B cell (primary cell): ENCODE data around the gene PPP2R5C. TPM values are rescaled to one million over a fixed set of nuclear protein-coding genes. Genes with fewer than 3 reads are reported as not detected.

Experiments used
- ATAC-seq: fragments of 200-7000 bp; cut with Tn5 transposase; one replicate; pipeline ENCODE4 v1.10.0; 2021; ENCODE audit warnings: low read depth, mild to moderate bottlenecking, moderate number of reproducible peaks, moderate library complexity
- CTCF ChIA-PET: fragments of 350-600 bp; sonication (Branson Sonifier 250); formaldehyde crosslinking; loops from one replicate; lab custom pipeline; 2021; ENCODE audit warnings: antibody characterized with exemption, inconsistent platforms; lab: Charles Lee
- POLR2A ChIA-PET: fragments of 350-600 bp; sonication (Branson Sonifier 250); formaldehyde crosslinking; loops from one replicate; lab custom pipeline; 2021; ENCODE audit warnings: antibody characterized with exemption; lab: Charles Lee
- DNase-seq: peaks from one replicate; pipeline ENCODE4 v3.0.0; 2013
- H2AFZ ChIP-seq: 2 replicates; pipeline ENCODE4 v1.6.1; 2012; ENCODE audit warnings: mild to moderate bottlenecking, low read depth, low read length; ENCODE audit not compliant: insufficient read depth, poor library complexity, severe bottlenecking
- H3K27ac ChIP-seq, 2 donors: 1 replicate in 1 of 2; 2 replicates in 1 of 2; pipeline ENCODE4 v1.5.1; 2012 to 2013; ENCODE audit warnings: low read length in 2 of 2, mild to moderate bottlenecking in 2 of 2, moderate library complexity in 1 of 2
- H3K27me3 ChIP-seq, 4 experiments: fragments of 200-600 bp in 1 of 4; sonication (generic) in 1 of 4; replicated peaks in 1 of 4; 1 replicate in 2 of 4; 2 replicates in 2 of 4; pipeline versions ENCODE4 v1.6.1 to v1.7.0; 2013 to 2016; ENCODE audit warnings: low read length in 3 of 4, mild to moderate bottlenecking in 2 of 4, mixed read lengths in 1 of 4, moderate library complexity in 1 of 4; ENCODE audit not compliant: insufficient read depth in 4 of 4, control insufficient read depth in 3 of 4; ENCODE audit errors: control extremely low read depth in 1 of 4
- H3K36me3 ChIP-seq, 2 experiments: replicated peaks in 1 of 2; 1 replicate in 1 of 2; 2 replicates in 1 of 2; pipeline versions ENCODE4 v1.6.1 to v1.7.1; 2013; ENCODE audit warnings: low read length in 1 of 2; ENCODE audit not compliant: insufficient read depth in 2 of 2, control insufficient read depth in 1 of 2; ENCODE audit errors: control extremely low read depth in 1 of 2, extremely low read depth in 1 of 2
- H3K4me1 ChIP-seq, 2 donors: fragments of 200-600 bp in 1 of 2; sonication (generic) in 1 of 2; 1 replicate in 1 of 2; 2 replicates in 1 of 2; pipeline versions ENCODE4 v1.5.1 to v1.6.1; 2013 to 2017; ENCODE audit warnings: low read length in 2 of 2; ENCODE audit not compliant: control insufficient read depth in 2 of 2, insufficient read depth in 2 of 2
- H3K4me2 ChIP-seq: replicated peaks from 2 replicates; pipeline ENCODE3; 2012; ENCODE audit warnings: mild to moderate bottlenecking, low read depth, low read length; ENCODE audit not compliant: poor library complexity, severe bottlenecking
- H3K4me3 ChIP-seq, 5 experiments: fragments of 200-600 bp in 1 of 5; sonication (generic) in 1 of 5; 1 replicate in 3 of 5; 2 replicates in 2 of 5; pipeline versions ENCODE4 v1.5.1 to v1.7.0; 2011 to 2016; ENCODE audit warnings: low read length in 4 of 5, mild to moderate bottlenecking in 4 of 5, low read depth in 2 of 5, control low read depth in 1 of 5, moderate library complexity in 1 of 5; ENCODE audit not compliant: insufficient read depth in 1 of 5; ENCODE audit errors: control extremely low read depth in 1 of 5, extremely low read depth in 1 of 5
- H3K79me2 ChIP-seq: fragments of 200-600 bp; sonication (generic); one replicate; pipeline ENCODE4 v1.6.0; 2016; ENCODE audit warnings: low read length; ENCODE audit not compliant: control insufficient read depth, insufficient read depth
- H3K9ac ChIP-seq: fragments of 200-600 bp; sonication (generic); 2 replicates; pipeline ENCODE4 v1.6.1; 2017; ENCODE audit warnings: mild to moderate bottlenecking, low read length, moderate library complexity
- H3K9me3 ChIP-seq, 3 donors: one replicate each; pipeline versions ENCODE4 v1.6.1 to v1.7.1; 2013; ENCODE audit warnings: low read length in 2 of 3; ENCODE audit not compliant: control insufficient read depth in 2 of 3, insufficient read depth in 1 of 3; ENCODE audit errors: control extremely low read depth in 1 of 3
- H4K20me1 ChIP-seq: 2 replicates; pipeline ENCODE4 v1.6.0; 2012; ENCODE audit warnings: mild to moderate bottlenecking, low read length; ENCODE audit not compliant: insufficient read depth, control insufficient read depth, poor library complexity, severe bottlenecking
- H3K27ac Mint-ChIP-seq: one replicate; pipeline ENCODE4 v1.8.0; 2021; ENCODE audit warnings: mixed read lengths
- H3K27me3 Mint-ChIP-seq: one replicate; pipeline ENCODE4 v1.8.0; 2021; ENCODE audit warnings: mixed read lengths
- H3K4me1 Mint-ChIP-seq: one replicate; pipeline ENCODE4 v1.8.0; 2021; ENCODE audit warnings: mixed read lengths
- H3K4me3 Mint-ChIP-seq: one replicate; pipeline ENCODE4 v1.8.0; 2021; ENCODE audit warnings: mixed read lengths
- H3K9me3 Mint-ChIP-seq: one replicate; pipeline ENCODE4 v1.8.0; 2022; ENCODE audit warnings: mixed read lengths; ENCODE audit not compliant: insufficient read depth
- EZH2 ChIP-seq: IDR thresholded peaks from 2 replicates; pipeline ENCODE4 v1.6.1; 2012; ENCODE audit warnings: borderline replicate concordance, low read depth, mild to moderate bottlenecking, moderate library complexity, low read length; ENCODE audit not compliant: insufficient read depth, poor library complexity, severe bottlenecking
- WGBS: methylation state at CpG from one replicate; pipeline ENCODE4 v1.1.5; 2013; ENCODE audit warnings: missing lambda C conversion rate; ENCODE audit not compliant: insufficient coverage; 5-methylcytosine and 5-hydroxymethylcytosine counted together
- intact Hi-C: fragments of 100-400 bp; cut with micrococcal nuclease; formaldehyde crosslinking; loops from one replicate; pipeline ENCODE4 v1.10.0; 2022
- polyA plus RNA-seq: library from polyadenylated mRNA; depleted of rRNA; stranded (reverse); fragments of >200 nt; gene quantifications from 2 replicates; pipeline ENCODE4 v1.2.3, GENCODE V29; 2012
- total RNA-seq, 2 donors: library from RNA; stranded (reverse); fragments of 120-200 nt in 1 of 2; gene quantifications; 1 replicate in 1 of 2; 2 replicates in 1 of 2; pipeline versions ENCODE4 v1.2.3 to v1.2.4, GENCODE V29; 2013 to 2022
- TF ChIP-seq, protein P1 (sequence below): fragments of 200-600 bp; IDR thresholded peaks from one replicate; pipeline ENCODE4 v1.8.0; 2022; ENCODE audit warnings: antibody characterized with exemption, mild to moderate bottlenecking

PPP2R5C gene
- total and polyA plus RNA-seq, 2 donors (not counting 1 experiment from before 2014, with no cell fraction given), result 91.7 to 330 TPM

GRCh38 chr14:101735453-101735852, 26.1 kb upstream of the PPP2R5C start:
- ChIA-PET CTCF (interaction anchor here (0.7 to 1.8 kb wide), 3 partner anchors 19 to 362 kb away, joined by 3 to 6 read pairs (median 4); no protein-coding TSS in a partner anchor), POLR2A (no interaction called here)
- H3K9ac ChIP-seq, result no peak overlapping the region
- 86% methylated on average over 6 of the region's 7 CpGs for WGBS
- peaks cover 31% of the 10 kb centered on the region for H3K27me3 Mint-ChIP-seq
- no peak overlapping the region for H2AFZ ChIP-seq
- H3K27me3 ChIP-seq, result peaks cover 0 to 27% (median 0%) of the 10 kb centered on the region in 4 experiments
- H3K4me3 Mint-ChIP-seq, result no peak overlapping the region
- no peaks in the 10 kb centered on the region for H3K79me2 ChIP-seq
- H3K4me1 Mint-ChIP-seq, result peaks cover 17% of the 10 kb centered on the region
- no peaks in the 10 kb centered on the region for H4K20me1 ChIP-seq
- no peak overlapping the region for H3K27ac Mint-ChIP-seq
- H3K9me3 ChIP-seq, result peaks cover 0 to 19% (median 2%) of the 10 kb centered on the region in 3 donors
- no peak overlapping the region for H3K27ac ChIP-seq
- H3K36me3 ChIP-seq, result no peaks in the 10 kb centered on the region
- no peak overlapping the region for H3K4me2 ChIP-seq
- intact Hi-C loops, result no loop called here
- peaks cover 10% of the 10 kb centered on the region for H3K9me3 Mint-ChIP-seq
- ATAC-seq, result no peak
- H3K4me1 ChIP-seq, result peaks cover 13 to 18% of the 10 kb centered on the region in 2 donors
- H3K4me3 ChIP-seq, result no peak overlapping the region
- no peak for TF ChIP-seq EZH2
- TF ChIP-seq, protein P1, sequence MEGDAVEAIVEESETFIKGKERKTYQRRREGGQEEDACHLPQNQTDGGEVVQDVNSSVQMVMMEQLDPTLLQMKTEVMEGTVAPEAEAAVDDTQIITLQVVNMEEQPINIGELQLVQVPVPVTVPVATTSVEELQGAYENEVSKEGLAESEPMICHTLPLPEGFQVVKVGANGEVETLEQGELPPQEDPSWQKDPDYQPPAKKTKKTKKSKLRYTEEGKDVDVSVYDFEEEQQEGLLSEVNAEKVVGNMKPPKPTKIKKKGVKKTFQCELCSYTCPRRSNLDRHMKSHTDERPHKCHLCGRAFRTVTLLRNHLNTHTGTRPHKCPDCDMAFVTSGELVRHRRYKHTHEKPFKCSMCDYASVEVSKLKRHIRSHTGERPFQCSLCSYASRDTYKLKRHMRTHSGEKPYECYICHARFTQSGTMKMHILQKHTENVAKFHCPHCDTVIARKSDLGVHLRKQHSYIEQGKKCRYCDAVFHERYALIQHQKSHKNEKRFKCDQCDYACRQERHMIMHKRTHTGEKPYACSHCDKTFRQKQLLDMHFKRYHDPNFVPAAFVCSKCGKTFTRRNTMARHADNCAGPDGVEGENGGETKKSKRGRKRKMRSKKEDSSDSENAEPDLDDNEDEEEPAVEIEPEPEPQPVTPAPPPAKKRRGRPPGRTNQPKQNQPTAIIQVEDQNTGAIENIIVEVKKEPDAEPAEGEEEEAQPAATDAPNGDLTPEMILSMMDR, result no peak
- DNase-seq, result no peak

DNA sequence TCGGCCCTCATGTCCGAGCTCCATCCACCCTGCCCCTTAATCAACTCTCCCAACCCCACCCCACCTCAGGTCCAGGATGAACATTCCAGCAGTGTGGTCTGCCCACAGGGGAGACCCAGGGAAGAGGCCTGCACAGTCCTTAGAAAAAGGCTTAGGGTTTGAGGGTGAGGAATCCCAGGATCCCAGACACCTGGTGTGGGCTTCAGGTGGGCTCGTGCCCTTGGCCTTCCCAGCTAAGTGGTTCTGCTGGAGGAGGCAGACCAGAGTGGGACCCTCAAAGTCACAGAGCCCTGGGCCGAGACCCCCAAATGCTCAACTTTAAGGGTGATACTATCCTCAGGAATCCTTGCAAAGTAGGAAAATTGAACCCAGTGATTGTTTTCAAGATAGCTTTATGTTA, 25.4 kb upstream of the PPP2R5C start:
- ATAC-seq (no peak), DNase-seq (no peak)
- no peaks in the 10 kb centered on the region for H3K36me3 ChIP-seq
- peaks cover 0 to 30% (median 0%) of the 10 kb centered on the region in 4 experiments for H3K27me3 ChIP-seq
- no peak overlapping the region for H3K9ac ChIP-seq
- peaks cover 16% of the 10 kb centered on the region for H3K4me1 Mint-ChIP-seq
- H3K4me3 Mint-ChIP-seq, result no peak overlapping the region
- TF ChIP-seq, protein P1, result no peak
- TF ChIP-seq EZH2, result no peak
- no peaks in the 10 kb centered on the region for H3K79me2 ChIP-seq
- no peak overlapping the region for H3K4me3 ChIP-seq
- no peaks in the 10 kb centered on the region for H4K20me1 ChIP-seq
- ChIA-PET CTCF (interaction anchor here (1.1 to 1.8 kb wide), 3 partner anchors 29 to 361 kb away, joined by 4 to 6 read pairs (median 4); no protein-coding TSS in a partner anchor), POLR2A (no interaction called here)
- H3K27ac ChIP-seq, result no peak overlapping the region
- peaks cover 10 to 12% of the 10 kb centered on the region in 2 donors for H3K4me1 ChIP-seq
- intact Hi-C loops, result no loop called here
- no peak overlapping the region for H2AFZ ChIP-seq
- H3K9me3 Mint-ChIP-seq, result peaks cover 11% of the 10 kb centered on the region
- peaks cover 0 to 20% (median 8%) of the 10 kb centered on the region in 3 donors for H3K9me3 ChIP-seq
- no peak overlapping the region for H3K4me2 ChIP-seq
- H3K27ac Mint-ChIP-seq, result no peak overlapping the region
- WGBS, result 100% methylated on average over 2 of the region's 4 CpGs
- peaks cover 31% of the 10 kb centered on the region for H3K27me3 Mint-ChIP-seq
